GM23338 (cell line): ENCODE results near the gene AKR1C1. TPM values are rescaled to one million over a fixed set of nuclear protein-coding genes. Genes with fewer than 3 reads are reported as not detected.
"Not testable (repeated sequence)": the region's sequence is repeated elsewhere in the genome, so short reads cannot be mapped to it uniquely, and the experiment has no call there.

Source experiments
- ATAC-seq: fragments of 200-7000 bp; cut with Tn5 transposase; 3 replicates; pipeline ENCODE4 v1.9.1; 2020
- DNase-seq: peaks from one replicate; pipeline ENCODE4 v3.0.0-alpha.2; 2015; ENCODE audit warnings: low spot score
- H2AFZ ChIP-seq: fragments of 200-600 bp; sonication (generic); 2 replicates; pipeline ENCODE4 v1.8.0; 2016; ENCODE audit warnings: antibody characterized with exemption, mild to moderate bottlenecking, moderate library complexity
- H3F3A ChIP-seq: fragments of 200-600 bp; sonication (generic); replicated peaks from 2 replicates; pipeline ENCODE4 v1.8.0; 2017; ENCODE audit warnings: antibody characterized with exemption, mixed run types, low read depth
- H3K27ac ChIP-seq: fragments of 200-600 bp; sonication (generic); 2 replicates; pipeline ENCODE4 v1.6.1; 2016; ENCODE audit warnings: low read depth
- H3K27me3 ChIP-seq: fragments of 200-600 bp; sonication (generic); 2 replicates; pipeline ENCODE4 v1.8.0; 2016; ENCODE audit warnings: mild to moderate bottlenecking, mixed run types, moderate library complexity; ENCODE audit not compliant: insufficient read depth
- H3K36me3 ChIP-seq: fragments of 200-600 bp; sonication (generic); 2 replicates; pipeline ENCODE4 v1.8.0; 2016; ENCODE audit warnings: mild to moderate bottlenecking; ENCODE audit not compliant: insufficient read depth
- H3K4me1 ChIP-seq: fragments of 200-600 bp; sonication (generic); 2 replicates; pipeline ENCODE4 v1.8.0; 2016; ENCODE audit warnings: mild to moderate bottlenecking, moderate library complexity; ENCODE audit not compliant: insufficient read depth
- H3K4me2 ChIP-seq: fragments of 200-600 bp; sonication (generic); 2 replicates; pipeline ENCODE4 v1.7.1; 2017; ENCODE audit warnings: mixed run types
- H3K4me3 ChIP-seq: fragments of 200-600 bp; sonication (generic); 2 replicates; pipeline ENCODE4 v1.6.1; 2016; ENCODE audit warnings: mixed run types
- H3K79me2 ChIP-seq: fragments of 200-600 bp; sonication (generic); replicated peaks from 2 replicates; pipeline ENCODE4 v1.8.0; 2017; ENCODE audit warnings: mild to moderate bottlenecking; ENCODE audit not compliant: insufficient read depth
- H3K9me2 ChIP-seq: fragments of 200-600 bp; sonication (generic); 2 replicates; pipeline ENCODE4 v1.8.0; 2017; ENCODE audit not compliant: insufficient read depth
- H4K20me1 ChIP-seq: fragments of 200-600 bp; sonication (generic); replicated peaks from 2 replicates; pipeline ENCODE4 v1.8.0; 2017; ENCODE audit warnings: mild to moderate bottlenecking; ENCODE audit not compliant: insufficient read depth
- H3K27ac Mint-ChIP-seq: 2 replicates; pipeline ENCODE4 v1.8.0; 2020; ENCODE audit warnings: inconsistent platforms, mild to moderate bottlenecking, moderate library complexity, mixed read lengths
- H3K27me3 Mint-ChIP-seq: 3 replicates; pipeline ENCODE4 v1.8.0; 2022; ENCODE audit warnings: low read depth, mild to moderate bottlenecking, moderate library complexity, mixed read lengths, inconsistent platforms; ENCODE audit not compliant: insufficient read depth, poor library complexity
- H3K36me3 Mint-ChIP-seq: 3 replicates; pipeline ENCODE4 v1.8.0; 2021; ENCODE audit warnings: low read depth, mild to moderate bottlenecking, inconsistent platforms, moderate library complexity, mixed read lengths
- H3K4me1 Mint-ChIP-seq: 3 replicates; pipeline ENCODE4 v1.8.0; 2020; ENCODE audit warnings: mild to moderate bottlenecking, inconsistent platforms, mixed read lengths
- H3K4me3 Mint-ChIP-seq: 3 replicates; pipeline ENCODE4 v1.8.0; 2021; ENCODE audit warnings: moderate library complexity, mild to moderate bottlenecking, inconsistent platforms, mixed read lengths
- H3K9me3 Mint-ChIP-seq: 3 replicates; pipeline ENCODE4 v1.8.0; 2020; ENCODE audit warnings: moderate library complexity, mild to moderate bottlenecking, inconsistent platforms, mixed read lengths
- CTCF ChIP-seq, 2 experiments: fragments of 200-600 bp in 1 of 2; sonication (generic) in 1 of 2; conservative IDR thresholded peaks; 2 replicates each; pipeline versions ENCODE4 v1.5.1 to v1.6.1; 2016 to 2017; ENCODE audit warnings: antibody characterized with exemption in 2 of 2, low read depth in 2 of 2, mild to moderate bottlenecking in 2 of 2, moderate library complexity in 1 of 2
- EZH2phosphoT487 ChIP-seq: fragments of 200-600 bp; sonication (generic); IDR thresholded peaks from one replicate; pipeline ENCODE4 v1.8.1; 2018; ENCODE audit warnings: antibody characterized with exemption; ENCODE audit not compliant: unreplicated experiment
- JUNB ChIP-seq: IDR thresholded peaks from one replicate; pipeline ENCODE4 v1.6.1; 2016; ENCODE audit warnings: antibody characterized with exemption; ENCODE audit not compliant: unreplicated experiment
- STAT1 ChIP-seq: IDR thresholded peaks from one replicate; pipeline ENCODE4 v1.6.1; 2016; ENCODE audit warnings: antibody characterized with exemption; ENCODE audit not compliant: unreplicated experiment
- polyA plus RNA-seq: library from polyadenylated mRNA; unstranded; fragments of >200 nt; fragmentation: Nextera tagmentation; extraction: Ambion mirVana; gene quantifications from 2 replicates; pipeline ENCODE4 v1.2.1, GENCODE V29; 2016
- total RNA-seq: library from RNA; depleted of rRNA; stranded (reverse); fragments of >200 nt; shearing (Covaris generic); gene quantifications from 2 replicates; pipeline ENCODE4 v1.2.3, GENCODE V29; 2014

Gene AKR1C1
- total and polyA plus RNA-seq, 2 experiments from 2014 or later, result 2.6 to 5.1 TPM

GRCh38 chr10:4942931-4943330 lies 20.3 kb upstream of the AKR1C1 start:
- H3K4me1 Mint-ChIP-seq, result peaks cover 46% of the 10 kb centered on the region
- H3K79me2 ChIP-seq, H3K27me3 ChIP-seq, H3K9me3 Mint-ChIP-seq, DNase-seq, H3F3A ChIP-seq, H3K27me3 Mint-ChIP-seq, H3K4me3 Mint-ChIP-seq, H4K20me1 ChIP-seq, H2AFZ ChIP-seq, H3K27ac Mint-ChIP-seq, H3K4me2 ChIP-seq, H3K36me3 Mint-ChIP-seq, H3K4me3 ChIP-seq, H3K36me3 ChIP-seq: not testable (repeated sequence)
- peak; percentile 70 for ATAC-seq
- Histone ChIP-seq H3K4me1 (peaks cover 40% of the 10 kb centered on the region), H3K9me2 (peaks cover 16% of the 10 kb centered on the region), H3K27ac (peak overlapping the region; percentile 39; the same call in 1 of the 2 replicates)
- TF ChIP-seq CTCF (conservative IDR thresholded peaks at IDR 0.05; ENCODE audit: low read depth in 2 of 2), result peak in 1 of 2 experiments; percentile 28; a peak in 1 of 4 replicates

- not testable (repeated sequence) for H3K4me3 Mint-ChIP-seq, H4K20me1 ChIP-seq, H3K9me3 Mint-ChIP-seq, H3K79me2 ChIP-seq, H3K27me3 Mint-ChIP-seq, H3K36me3 ChIP-seq, H3K27me3 ChIP-seq, H2AFZ ChIP-seq, ATAC-seq, DNase-seq, H3F3A ChIP-seq, H3K36me3 Mint-ChIP-seq
- H3K4me3 ChIP-seq, result 0 out of 2 replicates have a peak overlapping the region, but pooled peaks have one; percentile 6
- 0 out of 2 replicates have a peak overlapping the region, but pooled peaks have one; percentile 66 for H3K4me2 ChIP-seq
- peak overlapping the region; percentile 55; the same call in 1 of the 2 replicates for H3K27ac ChIP-seq
- Mint-ChIP-seq H3K27ac (0 out of 2 replicates have a peak overlapping the region, but pooled peaks have one; percentile 0), H3K4me1 (peaks cover 51% of the 10 kb centered on the region)
- peaks cover 18% of the 10 kb centered on the region for H3K9me2 ChIP-seq
- peaks cover 43% of the 10 kb centered on the region for H3K4me1 ChIP-seq
These were observed 19.8 kb upstream of the AKR1C1 start for GRCh38 chr10:4943416-4943815.

- Histone ChIP-seq H3K4me1 (peaks cover 43% of the 10 kb centered on the region), H3K36me3 (no peaks in the 10 kb centered on the region), H3K9me2 (peaks cover 22% of the 10 kb centered on the region), H4K20me1 (no peaks in the 10 kb centered on the region), H3K27me3 (no peaks in the 10 kb centered on the region), H3K4me3 (0 out of 2 replicates have a peak overlapping the region, but pooled peaks have one; percentile 6), H3K79me2 (no peaks in the 10 kb centered on the region), H3K27ac (peak overlapping the region; percentile 94; the same call in 1 of the 2 replicates), H2AFZ (no peak overlapping the region), H3K4me2 (peak overlapping the region; percentile 66; the same call in 1 of the 2 replicates), H3F3A (0 out of 2 replicates have a peak, but pooled peaks cover 2% of the 10 kb centered on the region)
- TF ChIP-seq CTCF (conservative IDR thresholded peaks at IDR 0.05; ENCODE audit: low read depth in 2 of 2), result no peak
- TF ChIP-seq STAT1, result no peak
- no peak for TF ChIP-seq EZH2phosphoT487
- TF ChIP-seq JUNB, result no peak
- Mint-ChIP-seq H3K4me1 (peaks cover 51% of the 10 kb centered on the region), H3K27ac (peak overlapping the region; percentile 0; the same call in 1 of the 2 replicates), H3K36me3 (no peaks in the 10 kb centered on the region; the same call in 2 of the 3 replicates), H3K4me3 (no peak overlapping the region), H3K9me3 (peaks cover 2% of the 10 kb centered on the region; the same call in 2 of the 3 replicates), H3K27me3 (no peaks in the 10 kb centered on the region)
- ATAC-seq, result no peak
- no peak for DNase-seq
These were observed 19.4 kb upstream of the AKR1C1 start for GRCh38 chr10:4943821-4944220.
